H9 (cell line): ENCODE measurements around the gene CRACDL. TPM values are rescaled to one million over a fixed set of nuclear protein-coding genes. Genes with fewer than 3 reads are reported as not detected.

Experiments
- DNase-seq: peaks from one replicate; pipeline ENCODE4 v3.0.0-alpha.2; 2017
- H2AFZ ChIP-seq: one replicate; pipeline ENCODE4 v1.6.1; 2013; ENCODE audit warnings: mild to moderate bottlenecking, low read length, control low read depth, moderate library complexity
- H2AK5ac ChIP-seq: 2 replicates; pipeline ENCODE4 v1.6.1; 2013; ENCODE audit warnings: low read length, control low read depth, mixed read lengths; ENCODE audit not compliant: insufficient read length
- H2BK120ac ChIP-seq: one replicate; pipeline ENCODE4 v1.6.1; 2013; ENCODE audit warnings: low read depth, mild to moderate bottlenecking, low read length, control low read depth, inconsistent platforms; ENCODE audit not compliant: poor library complexity, severe bottlenecking
- H2BK12ac ChIP-seq: 2 replicates; pipeline ENCODE4 v1.6.1; 2013; ENCODE audit warnings: low read length, control low read depth, mixed read lengths, low read depth; ENCODE audit not compliant: insufficient read length
- H2BK15ac ChIP-seq: 2 replicates; pipeline ENCODE4 v1.6.1; 2013; ENCODE audit warnings: low read depth, low read length, control low read depth
- H2BK20ac ChIP-seq: one replicate; pipeline ENCODE4 v1.6.1; 2013; ENCODE audit warnings: low read depth, mild to moderate bottlenecking, low read length, control low read depth, inconsistent platforms; ENCODE audit not compliant: poor library complexity, severe bottlenecking
- H2BK5ac ChIP-seq: 2 replicates; pipeline ENCODE4 v1.6.1; 2013; ENCODE audit warnings: low read length, control low read depth, mixed read lengths; ENCODE audit not compliant: insufficient read length
- H3K14ac ChIP-seq: 2 replicates; pipeline ENCODE4 v1.6.1; 2013; ENCODE audit warnings: low read length, control low read depth; ENCODE audit not compliant: insufficient read depth
- H3K18ac ChIP-seq: 2 replicates; pipeline ENCODE4 v1.6.1; 2013; ENCODE audit warnings: low read depth, mild to moderate bottlenecking, mixed read lengths, low read length, control low read depth; ENCODE audit not compliant: insufficient read length
- H3K23ac ChIP-seq: 2 replicates; pipeline ENCODE4 v1.6.1; 2013; ENCODE audit warnings: low read length, control low read depth, mixed read lengths, low read depth; ENCODE audit not compliant: insufficient read length
- H3K23me2 ChIP-seq: 2 replicates; pipeline ENCODE4 v1.6.1; 2013; ENCODE audit warnings: low read depth, mild to moderate bottlenecking, mixed read lengths, low read length, control low read depth; ENCODE audit not compliant: insufficient read length, poor library complexity, severe bottlenecking
- H3K27ac ChIP-seq: 2 replicates; pipeline ENCODE4 v1.5.1; 2013; ENCODE audit warnings: low read length, control low read depth, mixed read lengths, low read depth; ENCODE audit not compliant: insufficient read length
- H3K27me3 ChIP-seq: 2 replicates; pipeline ENCODE4 v1.6.1; 2013; ENCODE audit warnings: low read length, control low read depth, inconsistent platforms; ENCODE audit not compliant: insufficient read depth
- H3K4ac ChIP-seq: 2 replicates; pipeline ENCODE4 v1.6.1; 2013; ENCODE audit warnings: low read depth, mild to moderate bottlenecking, control low read depth, inconsistent platforms, low read length, moderate library complexity
- H3K4me1 ChIP-seq: 2 replicates; pipeline ENCODE4 v1.6.1; 2013; ENCODE audit warnings: low read length, control low read depth, inconsistent platforms; ENCODE audit not compliant: insufficient read depth
- H3K4me2 ChIP-seq: 2 replicates; pipeline ENCODE4 v1.6.1; 2013; ENCODE audit warnings: low read length, control low read depth, mixed read lengths; ENCODE audit not compliant: insufficient read length, insufficient read depth
- H3K56ac ChIP-seq: 2 replicates; pipeline ENCODE4 v1.6.1; 2013; ENCODE audit warnings: low read depth, mild to moderate bottlenecking, mixed read lengths, low read length, control low read depth; ENCODE audit not compliant: insufficient read length
- H3K79me1 ChIP-seq: 2 replicates; pipeline ENCODE4 v1.6.1; 2013; ENCODE audit warnings: low read depth, mild to moderate bottlenecking, moderate library complexity, low read length, control low read depth, inconsistent platforms; ENCODE audit not compliant: insufficient read depth, poor library complexity, severe bottlenecking
- H3K79me2 ChIP-seq: 2 replicates; pipeline ENCODE4 v1.6.1; 2013; ENCODE audit warnings: low read length, control low read depth, inconsistent platforms; ENCODE audit not compliant: insufficient read depth
- H3K9ac ChIP-seq: 2 replicates; pipeline ENCODE4 v1.6.1; 2013; ENCODE audit warnings: low read length, control low read depth, mixed read lengths; ENCODE audit not compliant: insufficient read length; ENCODE audit errors: extremely low read depth
- H3K9me3 ChIP-seq: one replicate; pipeline ENCODE4 v1.6.1; 2013; ENCODE audit warnings: low read depth, low read length, inconsistent platforms; ENCODE audit not compliant: control insufficient read depth
- H3T11ph ChIP-seq: one replicate; pipeline ENCODE4 v1.6.1; 2013; ENCODE audit warnings: mild to moderate bottlenecking, low read length, control low read depth, inconsistent platforms
- H4K20me1 ChIP-seq: one replicate; pipeline ENCODE4 v1.6.1; 2013; ENCODE audit not compliant: control insufficient read depth, insufficient read length, insufficient read depth
- H4K5ac ChIP-seq: 2 replicates; pipeline ENCODE4 v1.6.1; 2013; ENCODE audit warnings: low read depth, mild to moderate bottlenecking, mixed read lengths, low read length, control low read depth; ENCODE audit not compliant: insufficient read length
- H4K8ac ChIP-seq: replicated peaks from 2 replicates; pipeline ENCODE4 v1.6.1; 2013; ENCODE audit warnings: low read length, control low read depth, mixed read lengths, low read depth; ENCODE audit not compliant: insufficient read length
- H4K91ac ChIP-seq: 2 replicates; pipeline ENCODE4 v1.6.1; 2013; ENCODE audit warnings: low read depth, mild to moderate bottlenecking, moderate library complexity, mixed read lengths, low read length, control low read depth; ENCODE audit not compliant: insufficient read length
- H3K27ac Mint-ChIP-seq, 3 experiments: 2 replicates in 2 of 3; 3 replicates in 1 of 3; pipeline ENCODE4 v1.8.0; 2020 to 2021; ENCODE audit warnings: mixed read lengths in 3 of 3, mild to moderate bottlenecking in 1 of 3, moderate library complexity in 1 of 3
- H3K27me3 Mint-ChIP-seq: 2 replicates; pipeline ENCODE4 v1.8.0; 2021; ENCODE audit warnings: low read depth, mild to moderate bottlenecking, moderate library complexity, mixed read lengths
- H3K36me3 Mint-ChIP-seq, 3 experiments: 2 replicates in 2 of 3; 3 replicates in 1 of 3; pipeline ENCODE4 v1.8.0; 2020 to 2021; ENCODE audit warnings: low read depth in 3 of 3, mixed read lengths in 3 of 3; ENCODE audit not compliant: insufficient read depth in 1 of 3
- H3K4me1 Mint-ChIP-seq, 2 experiments: 2 replicates each; pipeline ENCODE4 v1.8.0; 2020; ENCODE audit warnings: mixed read lengths in 2 of 2
- H3K4me3 Mint-ChIP-seq, 2 experiments: 2 replicates in 1 of 2; 3 replicates in 1 of 2; pipeline ENCODE4 v1.8.0; 2020 to 2021; ENCODE audit warnings: mild to moderate bottlenecking in 2 of 2, mixed read lengths in 2 of 2, moderate library complexity in 1 of 2
- H3K9me3 Mint-ChIP-seq, 2 experiments: 2 replicates in 1 of 2; 3 replicates in 1 of 2; pipeline ENCODE4 v1.8.0; 2020; ENCODE audit warnings: mild to moderate bottlenecking in 2 of 2, mixed read lengths in 2 of 2, moderate library complexity in 1 of 2
- CTCF ChIP-seq: fragments of 200-600 bp; sonication (generic); conservative IDR thresholded peaks from 3 replicates; pipeline ENCODE4 v1.8.0; 2021; ENCODE audit warnings: antibody characterized with exemption, mild to moderate bottlenecking
- WGBS: extraction: QIAGEN DNeasy Blood & Tissue Kit; methylation state at CpG from one replicate; pipeline ENCODE4 v1.1.7; 2013; ENCODE audit warnings: missing lambda C conversion rate, low lambda C conversion rate, mixed read lengths; ENCODE audit not compliant: insufficient read length; ENCODE audit errors: extremely low coverage; 5-methylcytosine and 5-hydroxymethylcytosine counted together
- total RNA-seq: library from RNA; stranded (reverse); gene quantifications from 2 replicates; pipeline ENCODE4 v1.2.1, GENCODE V29; 2021

CRACDL gene
- total RNA-seq, 1 experiment from 2014 or later, result 0.48 TPM

- Mint-ChIP-seq H3K27me3 (peaks cover 7% of the 10 kb centered on the region), H3K27ac (peak overlapping the region in 1 of 3 experiments; percentile 43; a peak in 1 of 7 replicates), H3K4me3 (no peak overlapping the region), H3K36me3 (no peaks in the 10 kb centered on the region), H3K9me3 (peaks cover 3 to 6% of the 10 kb centered on the region in 2 experiments; a peak in 4 of 5 replicates), H3K4me1 (peaks cover 26 to 46% of the 10 kb centered on the region in 2 experiments)
- H4K8ac ChIP-seq, result no peak overlapping the region
- H3K9ac ChIP-seq, result no peak overlapping the region
- H2BK12ac ChIP-seq, result no peak overlapping the region
- H3K27ac ChIP-seq, result no peak overlapping the region
- no peak for DNase-seq
- H2BK120ac ChIP-seq, result no peak overlapping the region
- no peak overlapping the region for H2AK5ac ChIP-seq
- no peak for TF ChIP-seq CTCF
- WGBS, result no CpG with 5 or more reads among the region's 1 CpG
- H3K27me3 ChIP-seq, result no peaks in the 10 kb centered on the region
- H3K9me3 ChIP-seq, result no peaks in the 10 kb centered on the region
- no peak overlapping the region for H3K4me2 ChIP-seq
- H3K23me2 ChIP-seq, result no peaks in the 10 kb centered on the region
- H3K56ac ChIP-seq, result no peak overlapping the region
- no peak overlapping the region for H3T11ph ChIP-seq
- no peak overlapping the region for H2BK20ac ChIP-seq
- no peak overlapping the region for H2BK5ac ChIP-seq
- no peak overlapping the region for H3K14ac ChIP-seq
- H3K79me1 ChIP-seq, result no peaks in the 10 kb centered on the region
- no peak overlapping the region for H2BK15ac ChIP-seq
- no peak overlapping the region for H3K4ac ChIP-seq
- no peaks in the 10 kb centered on the region for H4K20me1 ChIP-seq
- no peak overlapping the region for H3K18ac ChIP-seq
- no peak overlapping the region for H4K5ac ChIP-seq
- no peak overlapping the region for H2AFZ ChIP-seq
- H3K23ac ChIP-seq, result no peak overlapping the region
- H3K79me2 ChIP-seq, result no peaks in the 10 kb centered on the region
- peaks cover 2% of the 10 kb centered on the region; the same call in 1 of the 2 replicates for H3K4me1 ChIP-seq
- no peak overlapping the region for H4K91ac ChIP-seq
These were observed 159.9 kb downstream of the CRACDL start for GRCh38 chr2:98776136-98776535.
